NCI-H345 treated with DMSO at 0.1 percent for 48 hours (cell line): ENCODE measurements around the gene SPPL3.
"Not testable (repeated sequence)": the region's sequence is repeated elsewhere in the genome, so short reads cannot be mapped to it uniquely, and the experiment has no call there.

Source experiments
- DNase-seq: peaks from one replicate; lab custom pipeline; 2025; ENCODE audit not compliant: unreplicated experiment; lab: John Stamatoyannopoulos, UW

Gene SPPL3

DNA sequence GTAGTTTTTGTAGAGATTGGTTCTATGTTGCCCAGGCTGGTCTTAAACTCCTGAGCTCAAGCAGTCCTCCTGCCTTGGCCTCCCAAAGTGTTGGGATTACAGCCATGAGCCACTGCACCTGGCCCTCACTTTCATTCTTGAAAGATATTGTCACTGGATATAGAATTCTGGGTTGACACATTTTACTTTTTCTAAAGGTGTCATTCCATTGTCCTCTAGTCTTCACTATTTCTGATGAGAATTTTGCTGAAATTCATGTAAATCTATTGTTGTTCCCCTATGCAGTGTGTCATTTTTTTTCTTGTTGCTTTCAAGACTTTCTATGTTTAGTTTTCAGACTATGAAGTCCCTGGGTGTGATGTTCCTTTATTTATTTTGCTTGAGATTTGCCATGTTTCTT, 149.4 kb downstream of the SPPL3 start:
- DNase-seq = no peak

DNA sequence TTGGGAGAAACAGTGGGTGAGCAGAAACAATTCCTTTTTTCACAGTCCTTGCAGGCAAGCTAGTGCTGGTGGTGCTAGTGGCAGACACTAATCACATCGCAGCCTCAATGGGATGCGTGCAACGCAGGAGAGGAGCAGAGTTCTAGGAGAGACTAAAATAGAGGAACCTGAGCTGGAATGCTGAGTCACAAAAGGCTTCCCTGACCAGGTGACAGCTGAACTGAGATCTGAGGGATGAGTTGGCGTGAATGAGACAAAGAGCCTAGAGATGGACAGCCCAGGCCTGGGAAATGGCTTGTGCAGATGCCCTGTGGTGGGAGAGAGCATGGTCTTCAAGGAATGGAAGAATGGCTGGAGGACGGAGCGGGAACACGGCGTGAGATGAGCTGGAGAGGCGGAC, 152.8 kb downstream of the SPPL3 start:
- no peak for DNase-seq

DNA sequence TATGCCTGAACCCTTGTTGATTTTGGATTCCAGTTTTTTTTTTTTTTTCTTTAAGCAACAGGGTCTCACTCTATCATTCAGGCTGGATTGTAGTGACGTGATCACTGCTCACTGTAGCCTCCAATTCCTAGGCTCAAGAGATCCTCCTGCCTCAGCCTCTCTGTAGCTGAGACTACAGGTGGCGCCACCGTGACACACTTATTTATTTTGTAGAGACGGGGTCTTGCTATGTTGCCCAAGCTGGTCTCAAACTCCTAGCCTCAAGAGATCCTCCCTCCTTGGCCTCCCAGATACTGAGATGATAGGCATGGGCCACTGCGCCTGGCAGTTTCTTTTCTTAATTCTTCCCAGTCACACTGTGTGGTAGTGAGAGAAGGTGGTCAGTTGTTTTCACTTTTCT, 153.4 kb downstream of the SPPL3 start:
- DNase-seq = no peak

DNA sequence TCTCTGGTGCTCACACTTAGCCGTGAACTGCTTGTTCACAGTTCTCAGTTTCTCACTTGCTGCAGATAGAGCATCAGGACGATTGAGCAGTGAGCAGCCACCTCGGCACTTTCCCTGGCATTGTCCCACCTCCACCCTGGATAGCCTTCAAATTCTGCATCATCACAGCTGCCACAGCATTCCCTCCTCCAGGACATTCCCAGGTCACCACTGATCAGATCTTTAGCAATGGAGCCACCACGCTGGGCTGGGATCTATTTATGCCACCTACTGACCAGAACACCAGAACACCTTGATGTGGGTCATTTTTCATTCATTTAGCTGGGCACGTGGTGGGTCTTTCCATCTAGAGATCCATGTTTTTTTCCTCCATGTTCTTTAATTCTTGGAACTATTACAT, 154.9 kb downstream of the SPPL3 start:
- no peak for DNase-seq

DNA sequence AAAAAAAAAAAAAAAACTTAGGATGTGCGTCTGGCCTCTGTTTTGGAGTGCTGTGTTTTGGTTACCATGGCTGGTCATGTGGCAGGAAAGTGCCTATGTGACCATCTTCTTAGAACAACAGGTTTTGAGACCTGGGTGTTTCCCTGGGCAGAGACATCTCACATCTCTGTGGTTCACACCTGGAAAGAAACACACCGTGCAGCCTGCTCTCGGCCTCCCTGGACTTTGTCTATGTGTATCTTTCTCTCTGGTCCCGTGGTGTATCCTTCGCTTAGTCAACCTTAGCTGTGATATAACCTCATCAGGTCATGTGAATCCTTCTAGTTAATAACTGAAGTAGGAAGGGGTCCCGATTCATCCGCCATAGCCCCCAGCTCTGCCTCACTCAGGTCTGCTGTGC, 155.9 kb downstream of the SPPL3 start:
- no peak for DNase-seq

DNA sequence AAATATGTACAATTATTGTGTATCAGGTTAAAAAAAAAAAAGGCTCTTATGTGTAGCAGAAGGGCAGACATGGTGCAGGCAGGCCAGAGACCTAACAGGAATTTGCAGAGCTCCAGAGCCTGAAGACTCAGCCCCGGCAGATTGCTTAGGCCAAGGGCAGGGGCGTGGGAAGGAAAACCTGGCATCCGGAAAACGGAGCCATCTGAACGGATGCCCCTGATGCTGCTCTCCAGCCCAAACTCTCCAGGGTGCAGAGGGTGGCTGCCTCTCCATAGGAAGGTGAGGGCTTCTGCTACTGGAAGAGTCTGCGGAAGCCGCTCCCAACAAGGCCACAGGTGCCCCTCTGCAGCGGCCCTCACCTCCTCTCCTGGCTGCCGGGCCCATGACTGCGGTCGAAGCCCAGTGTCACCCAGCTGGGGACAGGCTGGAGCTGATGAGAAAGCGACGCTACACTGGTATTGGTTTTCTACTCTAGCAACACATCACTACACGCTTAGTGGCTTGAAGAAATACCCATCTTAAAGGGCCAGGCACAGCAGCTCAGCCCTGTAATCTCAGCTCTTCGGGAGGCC, 159.2 kb downstream of the SPPL3 start:
- DNase-seq = no peak

DNA sequence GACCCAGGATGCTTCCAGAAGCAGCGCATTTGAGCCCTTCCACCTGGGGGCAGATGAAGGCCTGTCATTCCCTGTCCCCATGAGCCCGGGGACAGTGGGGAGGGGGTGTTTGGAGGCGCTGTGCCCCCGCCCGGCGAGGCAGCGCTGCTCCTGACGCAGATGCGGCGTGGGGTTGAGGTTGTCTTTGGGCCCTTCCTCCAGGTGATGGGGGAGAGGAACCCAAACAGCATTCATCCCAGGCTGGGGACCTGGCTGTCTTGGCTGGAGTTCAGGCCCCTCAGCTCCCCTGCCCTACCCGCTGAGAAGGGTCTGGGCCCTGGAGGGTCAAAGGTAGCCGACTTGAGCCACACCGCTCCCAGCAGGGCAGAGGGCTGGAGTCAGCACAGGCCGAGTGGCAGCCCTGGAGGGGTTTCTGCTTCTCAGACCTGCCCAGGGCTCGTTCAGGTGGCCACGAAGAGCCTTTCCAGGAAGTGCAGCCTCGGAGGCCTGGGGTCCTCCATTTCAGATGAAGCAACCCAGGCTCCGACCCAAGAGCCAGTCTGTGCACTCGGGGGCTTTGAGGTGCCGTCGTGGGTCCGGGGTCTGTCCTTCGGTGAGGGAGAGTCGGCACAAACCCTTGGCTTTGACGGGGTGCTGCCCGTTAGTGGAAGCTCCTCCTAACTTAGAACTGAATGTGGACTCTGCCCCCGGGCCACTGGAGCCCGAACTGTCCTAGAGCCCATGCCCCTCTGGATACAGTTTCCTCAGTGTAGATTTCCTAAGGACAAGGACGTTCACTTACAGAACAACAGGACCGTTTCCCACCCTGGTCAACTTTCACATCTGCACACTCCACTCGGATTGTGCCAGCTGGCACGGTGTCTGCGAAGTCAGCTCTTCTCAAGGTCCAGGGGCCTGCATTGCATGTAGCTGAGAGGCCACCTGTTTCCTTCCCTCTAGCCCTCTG, 162.4 kb downstream of the SPPL3 start:
- DNase-seq = no peak

DNA sequence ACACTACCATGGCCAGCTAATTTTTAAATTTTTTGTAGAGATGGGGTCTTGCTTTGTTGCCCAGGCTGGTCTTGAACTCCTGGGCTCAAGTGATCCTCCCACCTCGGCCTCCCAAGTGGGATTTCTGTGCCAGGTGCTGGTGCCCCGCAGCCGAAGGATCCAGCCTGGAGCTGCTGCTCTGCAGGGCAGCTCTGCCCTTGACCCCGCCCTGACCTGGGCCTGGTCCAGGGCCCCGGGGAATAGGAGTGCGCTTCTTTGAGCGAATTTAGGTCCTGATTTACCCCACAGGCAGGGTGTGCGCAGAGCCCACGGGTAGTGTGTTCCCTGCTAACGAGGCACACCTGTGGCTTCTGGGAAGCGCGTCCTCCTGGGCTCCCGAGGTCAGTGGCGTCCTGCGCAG, 163.3 kb downstream of the SPPL3 start:
- DNase-seq = no peak

DNA sequence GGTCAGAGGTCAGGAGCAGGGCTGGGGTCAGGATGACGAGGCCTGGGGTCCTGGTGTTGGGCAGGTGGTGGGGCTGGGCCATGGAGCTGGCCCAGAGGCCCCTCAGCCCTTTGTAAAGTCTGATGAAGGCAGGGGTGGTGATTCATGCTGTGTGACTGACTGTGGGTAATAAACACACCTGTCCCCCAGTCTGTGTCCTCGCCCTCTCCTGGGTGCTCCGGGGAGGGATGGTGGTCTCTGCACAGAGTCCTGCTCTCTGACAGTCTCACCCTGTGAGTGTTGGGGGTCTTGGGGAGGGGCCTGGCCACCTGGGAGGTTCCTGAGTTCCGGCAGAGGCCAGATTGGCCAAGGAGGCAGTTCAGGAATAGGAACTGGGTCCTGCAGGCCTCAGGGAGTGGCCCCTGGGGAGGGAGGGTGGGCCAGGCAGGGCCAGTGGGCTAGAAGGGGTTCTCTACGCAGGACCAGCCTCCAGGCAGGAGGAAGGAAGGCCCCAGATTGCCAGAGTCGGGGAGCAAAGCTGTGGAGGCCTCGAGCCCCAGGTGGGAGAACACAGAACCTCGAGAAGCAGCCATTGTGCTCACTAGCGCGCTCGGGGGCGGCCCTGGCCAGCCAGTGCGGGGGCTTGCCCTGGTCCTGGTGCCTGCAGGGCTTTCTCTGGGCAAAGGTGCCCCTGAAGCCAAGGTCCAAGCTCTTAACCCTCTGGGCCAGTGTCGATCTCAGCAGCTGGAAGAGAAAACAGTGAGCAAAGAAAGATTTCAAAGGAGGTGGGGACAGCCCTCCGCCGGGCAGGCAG, 164.1 kb downstream of the SPPL3 start:
- no peak for DNase-seq

DNA sequence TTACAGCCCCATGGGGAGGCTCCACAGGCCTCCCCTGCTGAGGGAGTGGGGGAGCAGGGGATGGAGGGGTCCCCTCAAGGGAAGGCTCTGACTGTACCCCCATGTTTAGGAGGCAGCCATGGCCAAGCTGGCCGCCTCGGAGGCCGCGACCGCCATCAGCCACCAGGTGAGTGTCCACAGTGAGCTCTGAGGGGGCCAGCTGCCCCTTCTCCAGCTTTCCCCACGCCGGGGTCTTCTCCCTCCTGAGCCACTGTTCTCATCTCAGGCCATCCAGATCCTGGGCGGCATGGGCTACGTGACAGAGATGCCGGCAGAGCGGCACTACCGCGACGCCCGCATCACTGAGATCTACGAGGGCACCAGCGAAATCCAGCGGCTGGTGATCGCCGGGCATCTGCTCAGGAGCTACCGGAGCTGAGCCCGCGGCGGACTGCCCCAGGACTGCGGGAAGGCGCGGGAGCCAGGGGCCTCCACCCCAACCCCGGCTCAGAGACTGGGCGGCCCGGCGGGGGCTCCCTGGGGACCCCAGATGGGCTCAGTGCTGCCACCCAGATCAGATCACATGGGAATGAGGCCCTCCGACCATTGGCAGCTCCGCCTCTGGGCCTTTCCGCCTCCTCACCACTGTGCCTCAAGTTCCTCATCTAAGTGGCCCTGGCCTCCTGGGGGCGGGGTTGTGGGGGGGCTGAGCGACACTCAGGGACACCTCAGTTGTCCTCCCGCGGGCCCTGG, 165.0 kb downstream of the SPPL3 start:
- DNase-seq = no peak

DNA sequence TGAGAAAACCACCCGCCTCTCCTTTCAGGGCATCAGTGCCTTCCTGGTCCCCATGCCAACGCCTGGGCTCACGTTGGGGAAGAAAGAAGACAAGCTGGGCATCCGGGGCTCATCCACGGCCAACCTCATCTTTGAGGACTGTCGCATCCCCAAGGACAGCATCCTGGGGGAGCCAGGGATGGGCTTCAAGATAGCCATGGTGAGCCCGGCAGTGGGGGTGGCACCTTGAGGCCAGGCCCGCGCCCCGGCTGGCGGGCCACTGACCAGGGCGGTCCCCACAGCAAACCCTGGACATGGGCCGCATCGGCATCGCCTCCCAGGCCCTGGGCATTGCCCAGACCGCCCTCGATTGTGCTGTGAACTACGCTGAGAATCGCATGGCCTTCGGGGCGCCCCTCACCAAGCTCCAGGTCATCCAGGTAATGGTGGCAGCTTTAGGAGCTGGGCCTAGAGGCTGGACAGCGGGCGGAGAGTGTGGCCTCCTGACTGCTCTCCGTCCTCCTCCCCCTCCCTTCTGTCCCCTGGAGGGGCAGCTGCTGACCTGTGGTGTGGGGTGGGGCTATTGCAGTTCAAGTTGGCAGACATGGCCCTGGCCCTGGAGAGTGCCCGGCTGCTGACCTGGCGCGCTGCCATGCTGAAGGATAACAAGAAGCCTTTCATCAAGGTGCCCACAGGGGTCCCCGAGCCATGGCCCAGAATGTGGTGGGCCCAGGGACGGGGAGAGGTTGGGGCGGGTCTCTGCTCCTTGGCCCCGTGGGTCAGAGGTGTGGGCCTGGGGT, 165.7 kb downstream of the SPPL3 start:
- DNase-seq = no peak

DNA sequence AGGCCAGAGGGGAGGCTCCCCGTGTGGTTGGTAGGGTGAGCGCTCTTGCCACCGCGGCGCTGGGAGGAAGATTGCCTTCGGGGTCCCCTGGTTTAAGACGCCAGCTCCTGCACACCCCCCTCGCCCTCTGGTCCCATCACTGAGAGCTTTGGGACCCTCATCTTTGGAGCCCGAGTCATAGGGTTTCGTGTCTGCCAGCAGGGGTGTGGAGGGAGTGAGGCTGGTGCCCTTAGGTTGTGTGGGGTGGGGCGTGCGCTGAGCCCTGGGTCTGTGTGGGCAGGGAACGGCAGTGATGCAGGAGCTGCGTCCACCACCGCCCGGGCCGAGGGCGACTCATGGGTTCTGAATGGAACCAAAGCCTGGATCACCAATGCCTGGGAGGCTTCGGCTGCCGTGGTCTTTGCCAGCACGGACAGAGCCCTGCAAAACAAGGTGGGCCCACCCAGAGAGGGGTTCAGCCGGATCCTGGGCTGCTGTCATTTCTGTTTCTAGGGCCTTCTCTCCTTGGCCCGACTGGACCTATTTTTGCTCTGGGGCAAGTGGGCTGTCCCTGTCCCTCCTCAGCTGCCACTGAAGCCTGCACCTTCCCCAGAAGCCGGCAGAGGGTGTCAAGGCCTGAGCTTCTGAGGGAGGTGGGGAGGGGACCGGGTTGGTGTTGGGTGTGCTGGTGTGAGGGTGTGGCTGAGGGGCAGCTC, 166.5 kb downstream of the SPPL3 start:
- DNase-seq = no peak

DNA sequence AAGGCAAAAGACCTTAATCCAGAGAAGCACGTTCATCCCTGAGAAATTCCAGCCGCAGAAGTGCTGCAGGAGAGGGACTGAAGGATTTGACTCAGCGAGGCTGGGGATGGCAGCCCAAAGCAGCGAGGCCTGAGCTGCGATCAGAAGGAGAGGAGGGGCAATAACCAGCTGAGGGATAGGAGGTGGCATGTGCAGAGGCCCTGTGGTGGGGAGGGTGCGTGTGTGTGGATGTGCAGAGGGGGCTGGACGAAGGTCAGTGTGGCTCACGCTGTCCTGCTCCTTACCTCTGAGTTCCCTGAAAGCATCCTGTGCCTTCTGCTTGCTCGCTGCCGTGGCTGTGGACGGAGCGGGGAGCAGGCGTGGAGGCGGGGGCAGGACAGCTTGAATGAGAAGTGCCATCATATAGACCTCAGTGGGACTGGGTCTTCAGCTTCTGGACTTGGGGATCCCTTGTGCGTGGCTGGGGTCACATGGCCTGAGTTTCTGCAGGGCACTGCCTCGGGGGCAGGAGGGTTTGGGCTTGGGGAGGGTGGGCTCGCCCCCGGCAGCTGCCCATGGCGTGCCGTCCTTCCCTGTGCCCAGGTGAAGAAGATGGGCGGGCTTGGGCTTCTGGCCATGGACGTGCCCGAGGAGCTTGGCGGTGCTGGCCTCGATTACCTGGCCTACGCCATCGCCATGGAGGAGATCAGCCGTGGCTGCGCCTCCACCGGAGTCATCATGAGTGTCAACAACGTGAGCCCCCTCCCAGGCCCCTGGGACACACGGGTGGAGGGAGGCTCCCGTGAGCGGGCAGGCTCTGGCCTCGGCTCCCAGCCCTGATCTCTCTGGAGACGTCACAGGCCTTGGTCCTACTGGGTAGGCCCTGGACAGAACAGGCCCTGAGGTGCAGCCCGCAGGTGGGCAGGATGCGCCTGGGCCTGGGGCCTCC, 167.5 kb downstream of the SPPL3 start:
- no peak for DNase-seq

DNA sequence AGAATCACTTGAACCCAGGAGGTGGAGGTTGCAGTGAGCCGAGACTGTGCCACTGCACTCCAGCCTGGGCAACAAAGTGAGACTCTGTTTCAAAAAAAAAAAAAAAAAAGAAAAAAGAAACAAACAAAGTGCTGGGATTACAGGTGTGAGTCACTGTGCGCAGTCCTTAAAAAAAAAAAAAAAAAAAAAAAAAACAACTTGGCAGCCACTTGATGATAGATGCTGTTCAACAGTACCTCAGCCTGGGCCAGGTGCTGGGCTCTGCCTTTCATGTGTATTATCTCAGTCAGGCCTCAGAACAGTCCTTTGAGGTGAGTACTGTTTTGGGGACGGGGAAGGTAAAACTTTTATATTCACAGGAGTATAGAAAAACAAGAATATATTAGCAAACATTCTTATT, 169.0 kb downstream of the SPPL3 start:
- no peak for DNase-seq

DNA sequence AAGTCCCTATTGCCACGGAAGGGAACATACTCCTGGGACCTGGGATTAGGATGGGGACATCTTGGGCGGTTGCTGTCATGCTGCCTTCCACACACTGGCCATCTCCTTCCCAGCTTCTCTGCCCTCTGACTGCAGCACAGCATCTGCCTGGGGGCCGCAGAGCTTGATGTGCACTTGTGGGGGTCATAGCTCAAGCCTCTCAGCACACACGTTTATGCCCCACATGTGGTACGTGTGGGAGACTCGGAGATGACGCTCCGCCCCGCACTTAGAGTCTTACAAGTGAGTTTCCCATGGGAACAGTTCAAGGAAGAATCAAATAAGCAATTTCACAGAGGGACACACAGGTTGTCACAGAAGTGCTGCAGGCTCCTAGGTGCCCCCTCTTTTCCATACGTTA, 169.9 kb downstream of the SPPL3 start:
- DNase-seq = no peak

DNA sequence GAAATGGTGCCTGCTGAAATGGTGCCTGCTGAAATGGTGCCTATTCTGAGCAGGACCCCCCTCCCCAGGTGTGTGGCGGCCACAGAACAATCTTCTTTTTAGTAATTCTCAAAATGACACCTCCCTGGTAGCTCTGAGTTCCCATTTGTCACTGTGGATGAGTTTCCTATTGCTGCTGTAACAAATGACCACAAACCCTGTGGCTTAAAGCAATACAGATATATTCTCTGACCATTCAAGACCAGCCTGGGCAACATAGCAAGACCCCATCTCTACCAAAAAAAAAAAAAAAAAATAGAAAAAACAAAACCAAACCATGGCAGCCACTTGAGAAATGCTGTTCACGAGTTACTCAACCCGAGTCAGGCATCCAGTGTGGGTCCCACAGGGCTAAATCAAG, 170.6 kb downstream of the SPPL3 start:
- no peak for DNase-seq

DNA sequence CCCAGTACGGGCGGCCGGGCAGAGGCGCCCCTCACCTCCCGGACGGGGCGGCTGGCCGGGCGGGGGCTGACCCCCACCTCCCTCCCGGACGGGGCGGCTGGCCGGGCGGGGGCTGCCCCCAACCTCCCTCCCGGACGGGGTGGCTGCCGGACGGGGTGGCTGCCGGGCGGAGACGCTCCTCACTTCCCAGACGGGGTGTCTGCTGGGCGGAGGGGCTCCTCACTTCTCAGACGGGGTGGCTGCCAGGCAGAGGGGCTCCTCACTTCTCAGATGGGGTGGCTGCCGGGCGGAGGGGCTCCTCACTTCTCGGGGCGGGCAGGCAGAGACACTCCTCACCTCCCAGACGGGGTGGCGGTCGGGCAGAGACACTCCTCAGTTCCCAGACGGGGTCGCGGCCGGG, 172.0 kb downstream of the SPPL3 start:
- not testable (repeated sequence) for DNase-seq

DNA sequence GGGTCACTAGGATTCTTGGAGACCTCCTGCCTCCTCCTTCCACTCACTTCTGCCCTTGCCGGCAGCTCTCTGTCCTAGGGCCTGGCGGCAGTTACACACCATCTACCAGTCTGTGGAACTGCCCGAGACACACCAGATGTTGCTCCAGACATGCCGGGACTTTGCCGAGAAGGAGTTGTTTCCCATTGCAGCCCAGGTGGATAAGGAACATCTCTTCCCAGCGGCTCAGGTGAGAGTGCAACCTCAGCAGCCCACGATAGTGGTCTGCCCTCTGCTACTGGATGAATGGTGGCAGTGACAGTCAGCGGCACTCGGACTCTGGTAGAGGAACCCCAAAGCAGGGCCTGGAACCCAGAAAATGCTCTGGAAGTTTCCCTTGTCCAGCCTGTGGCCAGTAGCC, 177.2 kb downstream of the SPPL3 start:
- DNase-seq = no peak

DNA sequence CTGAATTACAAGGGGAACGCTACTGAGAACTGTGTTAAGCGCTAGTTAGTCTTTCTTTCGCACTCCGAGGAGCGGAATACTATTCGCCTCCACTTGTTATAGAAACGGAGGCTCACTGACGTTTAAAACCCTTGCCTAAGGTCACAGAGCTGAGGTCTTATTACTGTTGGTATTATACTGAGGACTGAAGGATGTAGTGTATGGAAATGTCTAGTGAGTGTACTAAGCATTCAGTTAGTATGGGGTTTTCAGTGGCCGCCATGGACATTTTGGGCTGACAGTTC, 177.7 kb downstream of the SPPL3 start:
- no peak for DNase-seq
